ENCODE data around the gene HMCN1.

Gene HMCN1

DNA sequence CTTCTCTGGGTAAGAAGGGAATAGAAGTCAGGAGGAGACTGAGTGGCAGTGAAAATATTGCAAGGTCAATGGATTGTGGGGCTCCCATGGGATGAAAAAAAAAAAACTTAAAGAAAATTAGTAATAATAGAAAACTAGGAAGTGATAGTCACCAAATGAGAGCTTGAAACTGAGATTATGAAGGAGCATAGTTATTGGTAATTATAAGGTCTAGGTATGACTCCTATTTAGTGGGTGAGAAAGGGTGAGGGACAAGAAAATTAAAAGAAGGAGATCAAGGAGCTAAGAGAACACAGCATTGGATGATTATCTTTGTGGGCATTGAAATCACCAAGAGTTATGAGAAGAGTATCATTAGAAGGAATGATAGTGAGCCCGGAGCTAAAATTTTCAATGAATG is 339.5 kb downstream of the HMCN1 start:
- Histone ChIP-seq H3F3A (ENCODE audit: insufficient read depth) (no peaks in the 10 kb centered on the region), H3K36me3 (ENCODE audit: low read length) (no peaks in the 10 kb centered on the region), H3K9me2 (replicated peaks; ENCODE audit: insufficient read depth, low read length) (no peaks in the 10 kb centered on the region), H2AFZ (ENCODE audit: low read depth, low read length, severe bottlenecking) (no peak overlapping the region), H3K4me3 (ENCODE audit: insufficient read depth, low read length, poor library complexity, severe bottlenecking) (no peak overlapping the region), H3K4me2 (ENCODE audit: low read depth, low read length, poor library complexity, severe bottlenecking) (no peak overlapping the region), H3K79me2 (ENCODE audit: insufficient read depth, low read length) (no peaks in the 10 kb centered on the region), H3K27ac (ENCODE audit: low read depth, low read length) (no peak overlapping the region), H3K27me3 (ENCODE audit: low read length) (no peaks in the 10 kb centered on the region), H3K9me3 (ENCODE audit: insufficient read depth, low read length) (no peaks in the 10 kb centered on the region), H3K9ac (ENCODE audit: low read length) (no peak overlapping the region), H4K20me1 (ENCODE audit: low read depth, low read length) (no peaks in the 10 kb centered on the region)
- TF ChIP-seq EZH2phosphoT487 (conservative IDR thresholded peaks at IDR 0.05; ENCODE audit: low read length): no peak
- TF ChIP-seq, protein P1, sequence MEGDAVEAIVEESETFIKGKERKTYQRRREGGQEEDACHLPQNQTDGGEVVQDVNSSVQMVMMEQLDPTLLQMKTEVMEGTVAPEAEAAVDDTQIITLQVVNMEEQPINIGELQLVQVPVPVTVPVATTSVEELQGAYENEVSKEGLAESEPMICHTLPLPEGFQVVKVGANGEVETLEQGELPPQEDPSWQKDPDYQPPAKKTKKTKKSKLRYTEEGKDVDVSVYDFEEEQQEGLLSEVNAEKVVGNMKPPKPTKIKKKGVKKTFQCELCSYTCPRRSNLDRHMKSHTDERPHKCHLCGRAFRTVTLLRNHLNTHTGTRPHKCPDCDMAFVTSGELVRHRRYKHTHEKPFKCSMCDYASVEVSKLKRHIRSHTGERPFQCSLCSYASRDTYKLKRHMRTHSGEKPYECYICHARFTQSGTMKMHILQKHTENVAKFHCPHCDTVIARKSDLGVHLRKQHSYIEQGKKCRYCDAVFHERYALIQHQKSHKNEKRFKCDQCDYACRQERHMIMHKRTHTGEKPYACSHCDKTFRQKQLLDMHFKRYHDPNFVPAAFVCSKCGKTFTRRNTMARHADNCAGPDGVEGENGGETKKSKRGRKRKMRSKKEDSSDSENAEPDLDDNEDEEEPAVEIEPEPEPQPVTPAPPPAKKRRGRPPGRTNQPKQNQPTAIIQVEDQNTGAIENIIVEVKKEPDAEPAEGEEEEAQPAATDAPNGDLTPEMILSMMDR (IDR thresholded peaks at IDR 0.05; ENCODE audit: insufficient read depth, low read length, poor library complexity, severe bottlenecking): no peak

DNA sequence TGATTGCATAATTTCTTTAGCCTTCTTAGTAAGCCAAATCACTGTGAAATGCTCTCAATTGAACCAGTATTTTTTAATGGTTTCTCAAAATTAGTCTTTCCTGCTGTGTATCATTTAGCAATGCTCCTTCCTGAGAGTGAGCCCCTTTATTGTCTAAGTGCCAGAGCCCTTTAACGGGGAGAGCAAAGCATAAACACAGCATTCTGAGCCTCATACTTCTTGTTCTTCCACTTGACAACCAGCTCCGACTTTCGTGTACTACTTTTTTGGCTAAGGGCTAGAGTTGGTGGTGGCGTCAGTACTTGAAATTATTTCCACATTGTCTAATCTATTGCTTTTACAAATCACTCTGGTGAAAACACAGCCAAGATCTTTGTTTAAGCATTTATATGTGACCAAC is 341.8 kb downstream of the HMCN1 start:
- Histone ChIP-seq H3F3A (ENCODE audit: insufficient read depth) (no peaks in the 10 kb centered on the region), H3K9me3 (ENCODE audit: insufficient read depth, low read length) (no peaks in the 10 kb centered on the region), H2AFZ (ENCODE audit: low read depth, low read length, severe bottlenecking) (no peak overlapping the region), H3K9ac (ENCODE audit: low read length) (no peak overlapping the region), H3K36me3 (ENCODE audit: low read length) (no peaks in the 10 kb centered on the region), H3K4me2 (ENCODE audit: low read depth, low read length, poor library complexity, severe bottlenecking) (no peak overlapping the region), H3K27me3 (ENCODE audit: low read length) (no peaks in the 10 kb centered on the region), H3K79me2 (ENCODE audit: insufficient read depth, low read length) (no peaks in the 10 kb centered on the region), H3K27ac (ENCODE audit: low read depth, low read length) (no peak overlapping the region), H3K4me3 (ENCODE audit: insufficient read depth, low read length, poor library complexity, severe bottlenecking) (no peak overlapping the region), H4K20me1 (ENCODE audit: low read depth, low read length) (no peaks in the 10 kb centered on the region), H3K9me2 (replicated peaks; ENCODE audit: insufficient read depth, low read length) (no peaks in the 10 kb centered on the region)
- no peak for TF ChIP-seq EZH2phosphoT487 (conservative IDR thresholded peaks at IDR 0.05; ENCODE audit: low read length)
- TF ChIP-seq, protein P1 (IDR thresholded peaks at IDR 0.05; ENCODE audit: insufficient read depth, low read length, poor library complexity, severe bottlenecking): no peak

DNA sequence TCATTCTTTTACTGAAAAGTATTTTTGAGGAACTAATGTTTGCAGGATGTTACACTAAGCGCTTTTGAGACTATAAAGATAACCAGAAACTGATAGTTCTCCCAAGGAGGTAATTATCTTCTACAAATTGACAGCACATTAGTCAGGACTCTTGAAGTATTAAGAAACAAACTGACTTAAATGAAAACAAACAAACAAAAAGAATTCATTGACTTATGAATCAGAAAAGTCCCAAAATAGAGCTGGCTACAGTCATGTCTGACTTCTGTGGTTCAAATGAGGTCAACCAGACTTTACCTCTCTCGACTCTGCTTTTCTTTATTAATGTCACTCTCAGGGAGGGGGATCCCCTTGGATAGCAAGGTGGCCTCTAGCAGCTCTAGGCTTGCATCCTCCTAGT is 344.1 kb downstream of the HMCN1 start:
- Histone ChIP-seq H3K9me2 (replicated peaks; ENCODE audit: insufficient read depth, low read length) (no peaks in the 10 kb centered on the region), H3K36me3 (ENCODE audit: low read length) (no peaks in the 10 kb centered on the region), H3K27me3 (ENCODE audit: low read length) (no peaks in the 10 kb centered on the region), H3K9ac (ENCODE audit: low read length) (no peak overlapping the region), H3K4me3 (ENCODE audit: insufficient read depth, low read length, poor library complexity, severe bottlenecking) (no peak overlapping the region), H3K27ac (ENCODE audit: low read depth, low read length) (no peak overlapping the region), H4K20me1 (ENCODE audit: low read depth, low read length) (no peaks in the 10 kb centered on the region), H3K9me3 (ENCODE audit: insufficient read depth, low read length) (no peaks in the 10 kb centered on the region), H3K79me2 (ENCODE audit: insufficient read depth, low read length) (no peaks in the 10 kb centered on the region), H3K4me2 (ENCODE audit: low read depth, low read length, poor library complexity, severe bottlenecking) (no peak overlapping the region), H3F3A (ENCODE audit: insufficient read depth) (no peaks in the 10 kb centered on the region), H2AFZ (ENCODE audit: low read depth, low read length, severe bottlenecking) (no peak overlapping the region)
- no peak for TF ChIP-seq EZH2phosphoT487 (conservative IDR thresholded peaks at IDR 0.05; ENCODE audit: low read length)
- TF ChIP-seq, protein P1 (IDR thresholded peaks at IDR 0.05; ENCODE audit: insufficient read depth, low read length, poor library complexity, severe bottlenecking): no peak
